Colonic mucosa (tissue), 4 donors: ENCODE results near the gene NCK2. TPM values are rescaled to one million over a fixed set of nuclear protein-coding genes. Genes with fewer than 3 reads are reported as not detected.

ENCODE experiments used
- DNase-seq: peaks from one replicate; pipeline ENCODE4 v3.0.0-alpha.2; 2020
- H3K27ac ChIP-seq: fragments of 200-600 bp; one replicate; pipeline ENCODE4 v1.8.0; 2021
- H3K27me3 ChIP-seq: fragments of 200-600 bp; one replicate; pipeline ENCODE4 v1.8.0; 2021
- H3K36me3 ChIP-seq: fragments of 200-600 bp; one replicate; pipeline ENCODE4 v1.8.0; 2021
- H3K4me1 ChIP-seq: fragments of 200-600 bp; one replicate; pipeline ENCODE4 v1.8.0; 2021; ENCODE audit warnings: mild to moderate bottlenecking
- H3K4me3 ChIP-seq: fragments of 200-600 bp; one replicate; pipeline ENCODE4 v1.8.0; 2021
- H3K9ac ChIP-seq, 2 donors: one replicate each; pipeline ENCODE4 v1.7.0; 2013; ENCODE audit warnings: control low read depth in 2 of 2, low read depth in 2 of 2, low read length in 2 of 2
- H3K9me3 ChIP-seq: fragments of 200-600 bp; one replicate; pipeline ENCODE4 v1.8.0; 2021
- intact Hi-C: fragments of 100-400 bp; cut with DNase I; formaldehyde crosslinking; loops from one replicate; pipeline ENCODE4 v1.14.1; 2022
- total RNA-seq, 2 donors: library from RNA; stranded (reverse); fragmentation: NEBNext Ultra II Directional in 1 of 2; extraction: Animal tissue kit (Norgen Biotek cat#: 25700) in 1 of 2; gene quantifications; one replicate each; pipeline ENCODE4 v1.2.1, GENCODE V29; 2021
- TF ChIP-seq, protein P1 (sequence below): fragments of 200-600 bp; IDR thresholded peaks from one replicate; pipeline ENCODE4 v1.8.0; 2022; ENCODE audit warnings: antibody characterized with exemption, mild to moderate bottlenecking
- donor health status: healthy.
- donor health status: DM: no; HTN: no; CAD: no.
- donor health status: DM: no; HTN: no; CAD: no.

Gene NCK2
- total RNA-seq, 2 donors from 2014 or later = 51.3 to 67.5 TPM

DNA sequence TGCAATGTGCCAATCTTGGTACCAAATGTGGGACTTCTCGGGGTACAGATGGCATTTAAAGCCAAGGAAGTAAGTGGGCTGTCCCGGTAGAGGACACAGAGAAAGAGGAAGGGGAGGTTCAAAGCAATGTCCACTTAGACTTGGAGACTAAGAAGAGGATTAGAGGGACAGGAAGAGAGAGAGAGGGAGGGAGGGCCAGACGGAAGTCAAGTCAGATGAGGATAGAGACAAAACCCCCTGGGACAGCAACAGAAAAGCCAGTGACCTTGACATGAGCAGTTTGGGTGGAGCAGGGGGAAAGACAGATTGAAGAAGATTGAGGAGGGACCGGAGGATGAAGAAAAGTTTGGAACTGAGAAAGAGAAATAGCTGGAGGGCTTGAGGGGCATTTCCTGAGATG, 164.5 kb downstream of the NCK2 start:
- no peak overlapping the region for H3K9ac ChIP-seq
- no peaks in the 10 kb centered on the region for H3K4me1 ChIP-seq
- intact Hi-C loops = no loop called here
- DNase-seq = no peak
- no peak overlapping the region for H3K4me3 ChIP-seq
- H3K27me3 ChIP-seq = no peaks in the 10 kb centered on the region
- TF ChIP-seq, protein P1, sequence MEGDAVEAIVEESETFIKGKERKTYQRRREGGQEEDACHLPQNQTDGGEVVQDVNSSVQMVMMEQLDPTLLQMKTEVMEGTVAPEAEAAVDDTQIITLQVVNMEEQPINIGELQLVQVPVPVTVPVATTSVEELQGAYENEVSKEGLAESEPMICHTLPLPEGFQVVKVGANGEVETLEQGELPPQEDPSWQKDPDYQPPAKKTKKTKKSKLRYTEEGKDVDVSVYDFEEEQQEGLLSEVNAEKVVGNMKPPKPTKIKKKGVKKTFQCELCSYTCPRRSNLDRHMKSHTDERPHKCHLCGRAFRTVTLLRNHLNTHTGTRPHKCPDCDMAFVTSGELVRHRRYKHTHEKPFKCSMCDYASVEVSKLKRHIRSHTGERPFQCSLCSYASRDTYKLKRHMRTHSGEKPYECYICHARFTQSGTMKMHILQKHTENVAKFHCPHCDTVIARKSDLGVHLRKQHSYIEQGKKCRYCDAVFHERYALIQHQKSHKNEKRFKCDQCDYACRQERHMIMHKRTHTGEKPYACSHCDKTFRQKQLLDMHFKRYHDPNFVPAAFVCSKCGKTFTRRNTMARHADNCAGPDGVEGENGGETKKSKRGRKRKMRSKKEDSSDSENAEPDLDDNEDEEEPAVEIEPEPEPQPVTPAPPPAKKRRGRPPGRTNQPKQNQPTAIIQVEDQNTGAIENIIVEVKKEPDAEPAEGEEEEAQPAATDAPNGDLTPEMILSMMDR = no peak
- H3K27ac ChIP-seq = no peak overlapping the region
- no peaks in the 10 kb centered on the region for H3K36me3 ChIP-seq
- H3K9me3 ChIP-seq = no peaks in the 10 kb centered on the region

- Histone ChIP-seq H3K36me3 (no peaks in the 10 kb centered on the region), H3K27me3 (no peaks in the 10 kb centered on the region), H3K27ac (no peak overlapping the region), H3K9me3 (no peaks in the 10 kb centered on the region), H3K4me3 (no peak overlapping the region), H3K9ac (no peak overlapping the region), H3K4me1 (no peaks in the 10 kb centered on the region)
- TF ChIP-seq, protein P1 = no peak
- DNase-seq = no peak
- intact Hi-C loops = no loop called here
Observed at GRCh38 chr2:105910497-105911238, 166.0 kb downstream of the NCK2 start.

- Histone ChIP-seq H3K4me1 (no peaks in the 10 kb centered on the region), H3K27me3 (no peaks in the 10 kb centered on the region), H3K9me3 (no peaks in the 10 kb centered on the region), H3K36me3 (no peaks in the 10 kb centered on the region), H3K4me3 (no peak overlapping the region), H3K9ac (no peak overlapping the region), H3K27ac (no peak overlapping the region)
- TF ChIP-seq, protein P1 = no peak
- no peak for DNase-seq
- intact Hi-C loops = no loop called here
Observed at GRCh38 chr2:105911425-105911824, 166.7 kb downstream of the NCK2 start.

DNA sequence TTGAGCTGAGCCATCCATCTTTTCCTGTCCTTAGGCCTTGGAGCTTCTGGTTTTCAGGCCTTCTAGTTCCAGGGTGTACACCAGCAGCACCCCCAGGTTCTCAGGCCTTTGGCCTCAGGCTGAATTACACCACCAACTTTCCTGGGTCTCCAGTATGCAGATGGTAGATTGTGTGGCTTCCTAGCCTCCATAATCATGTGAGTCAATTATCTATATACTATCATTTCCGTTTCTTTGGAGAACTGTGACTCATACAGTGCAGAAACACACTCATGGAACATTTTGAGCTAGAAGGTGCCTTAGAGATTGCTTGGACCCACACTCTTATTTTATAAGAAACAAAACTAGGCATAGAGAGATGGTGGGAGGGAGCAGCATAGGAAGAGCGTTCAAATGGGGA, 167.4 kb downstream of the NCK2 start:
- DNase-seq = no peak
- Histone ChIP-seq H3K9me3 (no peaks in the 10 kb centered on the region), H3K27ac (no peak overlapping the region), H3K9ac (no peak overlapping the region), H3K36me3 (no peaks in the 10 kb centered on the region), H3K4me3 (no peak overlapping the region), H3K27me3 (no peaks in the 10 kb centered on the region), H3K4me1 (no peaks in the 10 kb centered on the region)
- intact Hi-C loops = no loop called here
- TF ChIP-seq, protein P1 = no peak

GRCh38 chr2:105915005-105915558, 170.4 kb downstream of the NCK2 start:
- Histone ChIP-seq H3K4me3 (no peak overlapping the region), H3K4me1 (no peaks in the 10 kb centered on the region), H3K36me3 (no peaks in the 10 kb centered on the region), H3K27me3 (no peaks in the 10 kb centered on the region), H3K9me3 (no peaks in the 10 kb centered on the region), H3K27ac (no peak overlapping the region), H3K9ac (no peak overlapping the region)
- intact Hi-C loops = no loop called here
- DNase-seq = no peak
- TF ChIP-seq, protein P1 = no peak
